Measurements from ENCODE around the gene PGAP3. TPM values are rescaled to one million over a fixed set of nuclear protein-coding genes. Genes with fewer than 3 reads are reported as not detected.
A peak's percentile ranks its signal among the peaks of the same experiment; 100 is the strongest.

Gene PGAP3
- total RNA-seq, 1 donor from 2014 or later = 36.8 TPM

- H3K27me3 Mint-ChIP-seq (ENCODE audit: low read depth) = peaks cover 18% of the 10 kb centered on the region
- H3K27ac Mint-ChIP-seq = no peak overlapping the region
- H3K36me3 Mint-ChIP-seq = no peaks in the 10 kb centered on the region
- H3K4me3 Mint-ChIP-seq = no peak overlapping the region
- no peak for DNase-seq (ENCODE audit: low spot score in 2 of 2, unreplicated experiment in 2 of 2)
- TF ChIP-seq CTCF (IDR thresholded peaks at IDR 0.05; ENCODE audit: unreplicated experiment) = peak; percentile 80
- no peaks in the 10 kb centered on the region for H3K9me3 Mint-ChIP-seq
- peaks cover 35% of the 10 kb centered on the region for H3K4me1 Mint-ChIP-seq
These were observed 53.4 kb downstream of the PGAP3 start for GRCh38 chr17:39634384-39634871.

- no peak for DNase-seq (ENCODE audit: low spot score in 2 of 2, unreplicated experiment in 2 of 2)
- no peak for TF ChIP-seq CTCF (IDR thresholded peaks at IDR 0.05; ENCODE audit: unreplicated experiment)
- Mint-ChIP-seq H3K4me1 (peaks cover 30% of the 10 kb centered on the region), H3K4me3 (no peak overlapping the region), H3K9me3 (no peaks in the 10 kb centered on the region), H3K36me3 (no peaks in the 10 kb centered on the region), H3K27ac (no peak overlapping the region), H3K27me3 (ENCODE audit: low read depth) (peaks cover 26% of the 10 kb centered on the region)
These were observed 54.2 kb downstream of the PGAP3 start for GRCh38 chr17:39633570-39634183.

DNA sequence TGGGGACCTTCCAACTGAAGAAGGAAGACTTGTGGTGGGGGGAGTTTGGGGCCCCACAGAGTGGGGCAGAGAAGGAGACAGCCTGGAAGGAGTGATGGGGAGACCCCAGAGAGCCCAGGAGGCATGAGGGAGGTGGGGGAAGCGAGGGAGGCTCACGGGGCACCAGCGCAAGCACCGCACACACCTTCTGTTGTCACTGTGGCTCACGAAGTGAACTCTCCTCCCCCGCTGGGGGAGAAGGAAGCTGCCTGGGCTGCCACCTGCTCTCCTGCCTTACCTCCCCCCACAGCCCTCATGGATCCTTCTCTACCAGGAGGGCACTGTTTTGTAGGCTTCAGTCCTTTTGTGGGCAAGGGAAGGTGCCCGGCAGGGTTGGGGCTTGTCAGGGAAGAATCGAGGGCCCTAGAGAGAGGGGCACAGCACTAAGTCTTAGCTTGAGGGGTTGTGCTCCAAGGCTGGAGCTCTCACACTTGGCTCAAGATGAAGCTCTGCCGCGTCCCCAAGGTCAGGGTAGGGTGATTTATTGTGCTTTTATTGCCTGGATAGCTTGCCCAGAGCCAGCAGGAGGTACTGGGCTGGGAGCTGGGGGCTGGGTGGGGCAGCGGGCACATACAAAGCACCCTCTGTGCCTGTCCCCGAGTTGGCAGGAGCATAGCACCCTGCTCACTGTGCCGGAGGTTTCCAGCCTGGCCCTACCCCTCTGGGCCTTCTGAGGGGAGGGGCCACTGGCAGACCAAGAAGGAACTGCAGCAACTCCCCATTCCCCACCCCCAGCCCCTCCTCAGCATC lies 55.5 kb downstream of the PGAP3 start:
- Mint-ChIP-seq H3K4me1 (peaks cover 21% of the 10 kb centered on the region), H3K27ac (no peak overlapping the region), H3K27me3 (ENCODE audit: low read depth) (peaks cover 39% of the 10 kb centered on the region), H3K36me3 (no peaks in the 10 kb centered on the region), H3K9me3 (no peaks in the 10 kb centered on the region), H3K4me3 (no peak overlapping the region)
- no peak for TF ChIP-seq CTCF (IDR thresholded peaks at IDR 0.05; ENCODE audit: unreplicated experiment)
- no peak for DNase-seq (ENCODE audit: low spot score in 2 of 2, unreplicated experiment in 2 of 2)

DNA sequence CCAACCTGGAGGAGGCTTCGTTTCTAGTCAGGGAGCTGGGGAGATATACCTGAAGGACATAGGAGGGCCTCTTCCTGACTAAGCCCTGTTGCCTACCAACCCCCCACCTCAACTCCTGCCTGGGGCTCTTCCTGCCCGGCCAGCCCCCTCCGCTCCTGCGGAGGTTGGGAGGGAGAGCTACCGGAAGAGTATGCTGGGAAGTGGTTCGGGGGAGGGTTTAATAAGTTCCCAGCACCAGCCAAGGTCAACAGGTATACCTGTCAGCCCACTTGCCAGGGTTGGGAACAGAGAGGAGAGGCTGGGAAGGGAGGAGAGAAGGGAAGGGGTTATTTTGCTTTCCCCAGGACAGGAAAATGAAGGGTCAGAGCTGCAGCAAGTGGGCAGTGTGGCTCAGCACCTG lies 56.5 kb downstream of the PGAP3 start:
- H3K27ac Mint-ChIP-seq = no peak overlapping the region
- H3K9me3 Mint-ChIP-seq = no peaks in the 10 kb centered on the region
- TF ChIP-seq CTCF (IDR thresholded peaks at IDR 0.05; ENCODE audit: unreplicated experiment) = no peak
- H3K4me1 Mint-ChIP-seq = peaks cover 21% of the 10 kb centered on the region
- H3K4me3 Mint-ChIP-seq = no peak overlapping the region
- no peaks in the 10 kb centered on the region for H3K36me3 Mint-ChIP-seq
- H3K27me3 Mint-ChIP-seq (ENCODE audit: low read depth) = peaks cover 48% of the 10 kb centered on the region
- no peak for DNase-seq (ENCODE audit: low spot score in 2 of 2, unreplicated experiment in 2 of 2)

- Mint-ChIP-seq H3K27ac (no peak overlapping the region), H3K4me3 (no peak overlapping the region), H3K9me3 (no peaks in the 10 kb centered on the region), H3K27me3 (ENCODE audit: low read depth) (peaks cover 63% of the 10 kb centered on the region), H3K4me1 (peaks cover 28% of the 10 kb centered on the region), H3K36me3 (no peaks in the 10 kb centered on the region)
- no peak for TF ChIP-seq CTCF (IDR thresholded peaks at IDR 0.05; ENCODE audit: unreplicated experiment)
- no peak for DNase-seq (ENCODE audit: low spot score in 2 of 2, unreplicated experiment in 2 of 2)
These were observed 58.0 kb downstream of the PGAP3 start for GRCh38 chr17:39629898-39630297.

Data from mesothelial cell of epicardium (in vitro differentiated cells).